Neural progenitor cell (in vitro differentiated cells): ENCODE measurements around the gene MRAS. TPM values are rescaled to one million over a fixed set of nuclear protein-coding genes. Genes with fewer than 3 reads are reported as not detected.

Experiments used
- DNase-seq: peaks from one replicate; pipeline ENCODE4 v3.0.0-alpha.2; 2016; ENCODE audit warnings: low spot score
- H2AFZ ChIP-seq: fragments of 200-600 bp; sonication (generic); replicated peaks from 2 replicates; pipeline ENCODE4 v1.6.1; 2016; ENCODE audit warnings: antibody characterized with exemption
- H3F3A ChIP-seq: fragments of 200-600 bp; sonication (generic); 2 replicates; pipeline ENCODE4 v1.6.1; 2016; ENCODE audit warnings: antibody characterized with exemption, low read depth
- H3K27ac ChIP-seq: fragments of 200-600 bp; sonication (generic); 2 replicates; pipeline ENCODE4 v1.5.1; 2016; ENCODE audit warnings: mild to moderate bottlenecking
- H3K27me3 ChIP-seq: fragments of 200-600 bp; sonication (generic); 2 replicates; pipeline ENCODE4 v1.6.1; 2016; ENCODE audit warnings: mild to moderate bottlenecking, moderate library complexity
- H3K36me3 ChIP-seq: fragments of 200-600 bp; sonication (generic); 2 replicates; pipeline ENCODE4 v1.5.1; 2016
- H3K4me1 ChIP-seq: fragments of 200-600 bp; sonication (generic); 2 replicates; pipeline ENCODE4 v1.6.1; 2016; ENCODE audit warnings: mixed run types
- H3K4me2 ChIP-seq: fragments of 200-600 bp; sonication (generic); 2 replicates; pipeline ENCODE4 v1.6.1; 2016
- H3K4me3 ChIP-seq: fragments of 200-600 bp; sonication (generic); 2 replicates; pipeline ENCODE4 v1.5.1; 2016
- H3K79me2 ChIP-seq: fragments of 200-600 bp; sonication (generic); 2 replicates; pipeline ENCODE4 v1.6.1; 2016; ENCODE audit warnings: low read depth
- H3K9ac ChIP-seq: fragments of 200-600 bp; sonication (generic); 2 replicates; pipeline ENCODE4 v1.6.1; 2016
- H3K9me3 ChIP-seq: fragments of 200-600 bp; sonication (generic); 2 replicates; pipeline ENCODE4 v1.5.1; 2016; ENCODE audit warnings: low read depth
- H4K20me1 ChIP-seq: fragments of 200-600 bp; sonication (generic); 2 replicates; pipeline ENCODE4 v1.6.1; 2016; ENCODE audit warnings: low read depth
- H3K27ac Mint-ChIP-seq: 3 replicates; pipeline ENCODE4 v1.8.0; 2021; ENCODE audit warnings: mixed read lengths
- H3K27me3 Mint-ChIP-seq: 2 replicates; pipeline ENCODE4 v1.8.0; 2022; ENCODE audit warnings: low read depth, mild to moderate bottlenecking, inconsistent platforms, moderate library complexity, mixed read lengths; ENCODE audit not compliant: insufficient read depth
- H3K36me3 Mint-ChIP-seq: 3 replicates; pipeline ENCODE4 v1.8.0; 2021; ENCODE audit warnings: mixed read lengths
- H3K4me1 Mint-ChIP-seq: 3 replicates; pipeline ENCODE4 v1.8.0; 2021; ENCODE audit warnings: mixed read lengths
- H3K4me3 Mint-ChIP-seq: 3 replicates; pipeline ENCODE4 v1.8.0; 2021; ENCODE audit warnings: mild to moderate bottlenecking, moderate library complexity, mixed read lengths
- H3K9me3 Mint-ChIP-seq: 3 replicates; pipeline ENCODE4 v1.8.0; 2020; ENCODE audit warnings: mixed read lengths
- EZH2 ChIP-seq: fragments of 200-600 bp; sonication (generic); IDR thresholded peaks from 2 replicates; pipeline ENCODE4 v1.6.1; 2017; ENCODE audit warnings: antibody characterized with exemption, mild to moderate bottlenecking, moderate library complexity
- EZH2phosphoT487 ChIP-seq: fragments of 200-600 bp; sonication (generic); IDR thresholded peaks from 2 replicates; pipeline ENCODE4 v1.6.1; 2017; ENCODE audit warnings: antibody characterized with exemption
- total RNA-seq: library from RNA; depleted of rRNA; stranded (reverse); fragments of >200 nt; gene quantifications from 2 replicates; pipeline ENCODE4 v1.2.3, GENCODE V29; 2015; ENCODE audit warnings: low replicate concordance
- TF ChIP-seq, protein P1 (sequence below): fragments of 200-600 bp; sonication (generic); IDR thresholded peaks from 2 replicates; pipeline ENCODE4 v1.5.1; 2017; ENCODE audit warnings: antibody characterized with exemption, mild to moderate bottlenecking

The MRAS gene
- total RNA-seq, 1 donor from 2014 or later = 17.2 TPM

GRCh38 chr3:138307899-138308298 lies 40.5 kb upstream of the MRAS start:
- Histone ChIP-seq H3K79me2 (no peaks in the 10 kb centered on the region), H3K4me3 (no peak overlapping the region), H3K27me3 (no peaks in the 10 kb centered on the region), H4K20me1 (no peaks in the 10 kb centered on the region), H3K36me3 (no peaks in the 10 kb centered on the region), H3K4me1 (no peaks in the 10 kb centered on the region), H3K9ac (no peak overlapping the region), H3K9me3 (peaks cover 5% of the 10 kb centered on the region), H2AFZ (no peak overlapping the region), H3K27ac (no peak overlapping the region), H3K4me2 (no peak overlapping the region), H3F3A (no peaks in the 10 kb centered on the region)
- Mint-ChIP-seq H3K36me3 (peaks cover 7% of the 10 kb centered on the region), H3K27me3 (peaks cover 4% of the 10 kb centered on the region), H3K4me3 (no peak overlapping the region), H3K9me3 (peaks cover 19% of the 10 kb centered on the region), H3K27ac (no peak overlapping the region), H3K4me1 (no peaks in the 10 kb centered on the region)
- TF ChIP-seq EZH2phosphoT487 (no peak), EZH2 (no peak)
- TF ChIP-seq, protein P1, sequence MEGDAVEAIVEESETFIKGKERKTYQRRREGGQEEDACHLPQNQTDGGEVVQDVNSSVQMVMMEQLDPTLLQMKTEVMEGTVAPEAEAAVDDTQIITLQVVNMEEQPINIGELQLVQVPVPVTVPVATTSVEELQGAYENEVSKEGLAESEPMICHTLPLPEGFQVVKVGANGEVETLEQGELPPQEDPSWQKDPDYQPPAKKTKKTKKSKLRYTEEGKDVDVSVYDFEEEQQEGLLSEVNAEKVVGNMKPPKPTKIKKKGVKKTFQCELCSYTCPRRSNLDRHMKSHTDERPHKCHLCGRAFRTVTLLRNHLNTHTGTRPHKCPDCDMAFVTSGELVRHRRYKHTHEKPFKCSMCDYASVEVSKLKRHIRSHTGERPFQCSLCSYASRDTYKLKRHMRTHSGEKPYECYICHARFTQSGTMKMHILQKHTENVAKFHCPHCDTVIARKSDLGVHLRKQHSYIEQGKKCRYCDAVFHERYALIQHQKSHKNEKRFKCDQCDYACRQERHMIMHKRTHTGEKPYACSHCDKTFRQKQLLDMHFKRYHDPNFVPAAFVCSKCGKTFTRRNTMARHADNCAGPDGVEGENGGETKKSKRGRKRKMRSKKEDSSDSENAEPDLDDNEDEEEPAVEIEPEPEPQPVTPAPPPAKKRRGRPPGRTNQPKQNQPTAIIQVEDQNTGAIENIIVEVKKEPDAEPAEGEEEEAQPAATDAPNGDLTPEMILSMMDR = no peak
- DNase-seq = no peak

- Histone ChIP-seq H3K4me1 (no peaks in the 10 kb centered on the region), H3K4me3 (no peak overlapping the region), H2AFZ (no peak overlapping the region), H3K27me3 (no peaks in the 10 kb centered on the region), H3K9ac (no peak overlapping the region), H3K36me3 (no peaks in the 10 kb centered on the region), H3K9me3 (peaks cover 5% of the 10 kb centered on the region), H4K20me1 (no peaks in the 10 kb centered on the region), H3K79me2 (no peaks in the 10 kb centered on the region), H3F3A (no peaks in the 10 kb centered on the region), H3K4me2 (no peak overlapping the region), H3K27ac (no peak overlapping the region)
- no peak for TF ChIP-seq EZH2phosphoT487
- TF ChIP-seq EZH2 = no peak
- TF ChIP-seq, protein P1 = no peak
- peaks cover 19% of the 10 kb centered on the region for H3K9me3 Mint-ChIP-seq
- DNase-seq = no peak
- no peak overlapping the region for H3K27ac Mint-ChIP-seq
- H3K4me3 Mint-ChIP-seq = no peak overlapping the region
- H3K4me1 Mint-ChIP-seq = no peaks in the 10 kb centered on the region
- H3K27me3 Mint-ChIP-seq = peaks cover 4% of the 10 kb centered on the region
- H3K36me3 Mint-ChIP-seq = peaks cover 7% of the 10 kb centered on the region
These were observed 39.6 kb upstream of the MRAS start for GRCh38 chr3:138308783-138309182.

DNA sequence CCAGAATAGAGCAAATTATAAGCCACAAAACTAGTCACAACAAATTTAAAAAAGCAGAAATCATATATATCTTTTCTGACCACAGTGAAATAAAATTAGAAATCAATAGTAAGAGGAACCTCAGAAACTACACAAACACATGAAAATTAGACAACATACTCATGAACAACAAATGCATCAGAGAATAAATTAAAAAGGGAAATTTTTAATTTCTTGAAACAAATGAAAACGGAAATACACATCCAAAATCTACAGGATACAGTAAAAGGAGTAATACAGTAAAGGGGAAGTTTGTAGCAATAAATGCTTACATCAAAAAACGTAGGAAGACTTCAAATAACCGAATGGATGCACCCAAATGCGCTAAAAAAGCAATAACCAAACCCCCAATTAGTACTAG lies 37.9 kb upstream of the MRAS start:
- Histone ChIP-seq H3K4me3 (no peak overlapping the region), H3K4me2 (no peak overlapping the region), H3K9me3 (peaks cover 5% of the 10 kb centered on the region), H3F3A (no peaks in the 10 kb centered on the region), H3K27me3 (no peaks in the 10 kb centered on the region), H3K27ac (no peak overlapping the region), H3K36me3 (no peaks in the 10 kb centered on the region), H4K20me1 (no peaks in the 10 kb centered on the region), H3K4me1 (no peaks in the 10 kb centered on the region), H3K79me2 (no peaks in the 10 kb centered on the region), H2AFZ (no peak overlapping the region), H3K9ac (no peak overlapping the region)
- no peak for DNase-seq
- Mint-ChIP-seq H3K4me3 (no peak overlapping the region), H3K4me1 (no peaks in the 10 kb centered on the region), H3K27me3 (peaks cover 4% of the 10 kb centered on the region), H3K9me3 (peaks cover 19% of the 10 kb centered on the region), H3K36me3 (peaks cover 5% of the 10 kb centered on the region), H3K27ac (no peak overlapping the region)
- TF ChIP-seq EZH2 (no peak), EZH2phosphoT487 (no peak)
- TF ChIP-seq, protein P1 = no peak
